Globus pallidus (tissue), 1 donor: ENCODE results near the gene IDH3A.
A peak's percentile ranks its signal among the peaks of the same experiment; 100 is the strongest.

ENCODE experiments used
- DNase-seq: peaks from one replicate; pipeline ENCODE4 v3.0.0-alpha.2; 2015; ENCODE audit warnings: low spot score

IDH3A gene

DNA sequence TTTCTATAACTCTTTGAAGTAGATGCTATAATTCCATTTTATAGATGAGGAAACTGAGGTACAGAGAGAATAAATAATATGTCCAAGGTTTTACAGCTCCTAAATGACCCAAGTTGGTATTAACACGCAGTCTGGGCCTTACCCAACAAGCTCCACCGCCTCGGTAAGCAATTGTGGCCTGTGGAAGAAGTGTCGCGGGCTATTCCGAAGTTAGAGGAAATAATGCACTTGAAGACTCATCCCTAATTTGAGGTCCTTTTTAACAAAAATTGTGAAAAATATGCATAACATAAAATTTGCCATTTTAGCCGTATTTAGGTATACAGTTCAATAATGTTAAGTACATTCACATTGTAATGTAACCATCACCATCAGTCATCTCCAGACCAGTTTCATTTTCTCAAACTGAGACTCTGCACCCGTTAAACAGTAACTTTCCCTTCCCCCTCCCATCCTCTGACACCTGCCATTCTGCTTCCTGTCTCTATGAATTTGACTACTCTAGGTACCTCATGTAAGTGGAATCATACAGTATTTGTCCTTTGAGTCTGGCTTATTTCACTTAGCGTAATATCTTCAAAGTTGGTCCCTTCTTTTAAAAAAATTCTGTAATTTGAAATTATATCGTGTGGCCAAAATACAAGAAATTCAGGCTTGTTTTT is 18.2 kb downstream of the IDH3A start:
- DNase-seq = no peak

DNA sequence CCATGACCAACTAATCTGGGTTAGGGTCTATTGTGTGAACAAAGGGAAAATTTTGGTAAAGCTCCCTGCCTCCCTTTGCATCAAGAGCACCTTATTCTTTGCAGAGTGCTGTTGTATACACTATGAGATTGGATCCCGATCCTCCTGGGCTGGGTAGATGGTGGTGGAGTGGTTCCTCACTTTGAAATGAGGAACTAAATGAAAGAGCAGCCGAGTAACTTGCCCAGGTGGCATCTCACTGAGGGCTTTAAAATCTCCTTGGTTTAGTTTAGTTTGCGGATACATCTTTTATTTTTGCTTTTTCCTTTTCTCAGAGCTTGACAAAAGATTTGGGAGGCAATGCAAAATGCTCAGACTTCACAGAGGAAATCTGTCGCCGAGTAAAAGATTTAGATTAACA is 19.4 kb downstream of the IDH3A start:
- no peak for DNase-seq

DNA sequence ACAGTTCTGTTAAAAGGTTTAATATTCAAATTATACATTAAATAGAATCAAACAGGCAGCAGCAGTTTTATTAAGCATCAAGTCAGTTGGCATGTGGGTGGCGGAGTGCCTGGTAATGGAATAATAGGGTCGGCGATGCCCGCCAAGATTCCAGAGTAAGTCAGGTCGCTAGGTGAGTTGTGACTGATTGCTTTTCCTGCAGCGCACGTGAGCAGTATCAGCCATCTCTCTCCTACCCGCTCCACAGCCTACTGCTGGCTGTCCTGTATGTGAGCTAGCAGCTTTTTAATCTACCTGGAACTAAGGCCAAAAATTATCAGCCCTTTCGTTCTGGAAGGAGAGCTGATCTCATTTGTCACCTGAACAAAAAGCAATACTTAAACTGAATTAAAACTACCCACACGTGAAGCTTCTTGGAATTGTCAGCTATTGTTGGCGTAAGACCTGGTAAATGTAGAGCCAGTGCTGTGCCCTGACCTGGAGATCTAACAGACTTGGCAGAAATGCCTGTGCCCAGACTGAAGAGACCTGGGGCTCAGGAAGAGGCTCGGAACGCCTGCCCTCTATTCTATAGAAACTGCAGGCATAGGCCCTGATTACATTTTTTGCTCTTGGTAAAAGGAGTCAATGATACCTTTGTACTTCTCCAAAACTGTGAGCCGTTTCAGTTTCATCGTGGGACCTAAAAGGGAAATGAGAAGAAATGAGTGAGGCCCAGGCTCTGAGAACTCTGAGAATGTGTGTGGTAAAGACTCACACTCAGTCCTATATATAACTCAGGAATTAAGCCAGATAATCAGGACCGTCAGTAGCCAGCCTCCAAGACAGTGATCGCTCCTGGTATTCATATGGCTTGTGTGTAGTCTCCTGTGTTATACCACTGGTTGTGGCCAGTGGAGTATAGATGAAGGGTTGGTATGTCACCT is 21.9 kb downstream of the IDH3A start:
- no peak for DNase-seq

GRCh38 chr15:78171864-78172472 is 22.8 kb downstream of the IDH3A start:
- DNase-seq = no peak

DNA sequence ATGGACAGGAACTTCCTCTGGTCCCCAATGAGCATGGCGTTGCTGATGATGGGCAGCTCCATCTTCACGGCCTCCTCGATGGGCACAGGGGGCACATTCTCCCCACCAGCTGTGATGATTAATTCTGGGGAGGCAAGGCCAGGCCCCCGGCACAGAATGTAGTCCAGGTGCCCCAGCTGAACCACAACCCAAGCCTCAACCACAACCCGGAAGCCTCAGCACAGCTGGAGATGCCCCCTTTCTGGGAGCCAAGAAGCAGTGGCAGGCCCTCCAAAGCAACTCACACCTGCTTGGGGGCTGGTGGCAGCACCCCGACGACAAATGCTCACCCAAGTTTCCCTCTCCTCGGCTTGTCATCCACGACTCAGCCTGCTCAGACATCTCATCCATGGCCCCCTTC is 25.2 kb downstream of the IDH3A start:
- no peak for DNase-seq

- DNase-seq = no peak
Measured at GRCh38 chr15:78175330-78175729, 26.2 kb downstream of the IDH3A start.

DNA sequence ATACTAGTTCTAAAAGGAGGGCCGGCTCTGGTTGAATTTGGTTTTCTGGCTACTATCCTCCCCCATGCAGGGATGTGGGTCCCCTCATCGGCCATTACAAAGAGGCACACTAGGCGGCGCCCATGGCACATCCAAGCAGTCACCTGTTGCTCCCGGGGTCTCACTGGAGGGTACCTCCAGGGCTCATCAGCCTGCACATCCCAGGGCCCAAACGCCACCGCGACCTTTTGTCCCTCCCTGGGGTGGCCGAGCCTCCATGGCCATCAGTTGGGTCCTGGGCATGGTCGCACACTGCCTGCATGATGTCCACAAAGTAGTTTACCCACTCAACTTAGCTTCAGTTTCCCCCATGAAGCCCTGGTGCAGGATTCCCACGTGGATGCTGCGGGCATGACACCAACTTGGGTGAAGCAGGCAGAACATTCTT is 28.3 kb downstream of the IDH3A start:
- DNase-seq = peak; percentile 55

- DNase-seq = no peak
Measured at GRCh38 chr15:78178064-78178463, 28.9 kb downstream of the IDH3A start.

DNA sequence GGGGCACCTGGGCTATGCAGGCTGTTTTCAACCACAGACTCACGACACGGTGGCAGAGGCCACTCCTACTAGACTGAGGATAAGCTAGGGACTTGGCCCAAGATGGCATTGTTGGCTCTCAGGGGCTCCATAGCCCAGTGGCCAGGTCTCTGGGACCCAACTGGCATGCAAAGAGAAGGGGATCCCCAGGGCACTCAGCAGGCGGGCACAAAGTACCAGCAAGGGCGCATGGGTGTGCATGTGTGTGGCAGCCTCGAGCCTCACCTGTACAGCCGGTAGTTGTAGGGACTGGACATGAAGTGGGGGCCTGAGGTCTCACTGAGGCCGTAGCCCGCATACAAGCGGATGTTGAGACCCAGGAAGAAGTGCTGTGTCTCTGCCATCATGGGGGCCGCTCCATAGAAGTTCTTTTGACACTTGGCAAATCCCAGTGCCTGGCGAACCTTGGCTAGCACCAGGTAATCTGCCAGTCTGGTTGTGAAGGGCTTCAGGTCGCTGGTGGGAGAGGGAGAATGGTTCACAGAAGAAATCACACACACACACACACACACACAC is 30.2 kb downstream of the IDH3A start:
- no peak for DNase-seq

DNA sequence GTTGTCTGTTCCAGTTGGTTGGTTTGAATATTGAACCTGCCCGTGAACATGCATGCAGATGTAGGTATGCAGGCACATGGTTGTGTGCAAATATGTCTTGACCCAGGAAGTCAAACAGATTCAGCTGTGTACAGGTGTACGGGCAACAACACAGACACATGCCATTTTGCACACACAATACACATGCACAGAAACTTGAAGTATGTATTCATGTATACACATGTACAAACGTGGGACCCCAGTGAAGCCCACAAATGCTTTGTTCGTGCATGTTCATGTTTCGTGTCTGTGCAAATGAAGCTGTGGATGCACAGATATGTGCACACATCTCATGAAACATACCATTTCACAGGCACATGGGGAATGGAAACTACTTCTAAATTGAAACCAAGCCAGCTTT is 30.7 kb downstream of the IDH3A start:
- DNase-seq = no peak

DNA sequence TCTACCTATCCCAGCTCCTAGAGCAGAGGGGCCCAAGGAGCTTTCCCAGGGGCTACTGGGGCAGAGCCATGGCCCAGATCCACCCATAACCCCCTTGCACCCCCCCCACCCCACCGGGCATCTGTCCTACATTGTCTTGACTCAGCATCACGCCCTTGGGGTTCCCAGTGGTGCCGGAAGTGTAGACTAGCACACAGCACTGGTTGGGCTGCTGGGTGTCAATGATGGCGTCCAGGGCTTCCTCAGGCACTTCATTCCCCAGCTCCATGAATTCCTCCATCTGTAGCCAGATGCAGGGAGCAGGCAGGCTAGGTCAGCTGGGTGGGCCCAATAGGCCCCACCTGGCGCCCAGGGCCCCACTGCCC is 33.2 kb downstream of the IDH3A start:
- DNase-seq = no peak

- DNase-seq = no peak
Measured at GRCh38 chr15:78182821-78183220, 33.7 kb downstream of the IDH3A start.

DNA sequence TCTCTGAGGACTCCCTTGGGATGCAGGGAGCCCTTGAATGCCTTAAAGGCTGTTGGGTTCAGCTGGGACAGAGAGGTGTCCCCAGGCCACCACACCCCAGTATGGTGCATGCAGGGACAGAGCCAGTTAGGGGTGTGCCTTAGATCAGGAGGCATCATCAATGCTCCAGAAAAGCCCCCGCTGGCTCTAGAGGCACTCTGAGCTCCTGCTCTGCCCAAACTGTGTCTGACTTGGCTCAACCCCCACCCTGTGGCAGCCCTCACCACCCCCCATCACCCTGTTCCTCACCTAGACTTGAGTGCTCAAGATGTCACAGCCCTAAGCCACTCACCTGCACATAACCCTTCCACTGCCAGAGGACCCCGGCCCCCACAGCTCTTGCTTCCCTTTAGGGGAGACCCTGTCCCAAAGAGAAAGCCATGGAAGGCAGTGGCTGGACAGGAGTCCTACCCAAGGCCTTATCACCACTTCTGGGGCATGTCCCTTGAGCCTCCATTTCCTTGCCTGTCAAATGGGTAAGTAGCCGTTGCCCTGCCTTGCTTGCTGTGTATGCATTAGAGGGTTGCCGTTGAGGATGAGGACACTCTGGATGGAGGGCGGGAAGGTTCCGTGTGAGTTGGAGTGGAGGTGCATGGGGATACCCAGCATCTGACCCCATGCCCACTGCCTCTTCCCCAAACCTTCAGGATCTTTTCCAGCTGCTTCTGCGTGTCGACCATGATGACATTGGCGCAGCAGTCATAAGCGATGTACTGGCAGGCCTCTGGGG is 43.8 kb downstream of the IDH3A start:
- no peak for DNase-seq

DNA sequence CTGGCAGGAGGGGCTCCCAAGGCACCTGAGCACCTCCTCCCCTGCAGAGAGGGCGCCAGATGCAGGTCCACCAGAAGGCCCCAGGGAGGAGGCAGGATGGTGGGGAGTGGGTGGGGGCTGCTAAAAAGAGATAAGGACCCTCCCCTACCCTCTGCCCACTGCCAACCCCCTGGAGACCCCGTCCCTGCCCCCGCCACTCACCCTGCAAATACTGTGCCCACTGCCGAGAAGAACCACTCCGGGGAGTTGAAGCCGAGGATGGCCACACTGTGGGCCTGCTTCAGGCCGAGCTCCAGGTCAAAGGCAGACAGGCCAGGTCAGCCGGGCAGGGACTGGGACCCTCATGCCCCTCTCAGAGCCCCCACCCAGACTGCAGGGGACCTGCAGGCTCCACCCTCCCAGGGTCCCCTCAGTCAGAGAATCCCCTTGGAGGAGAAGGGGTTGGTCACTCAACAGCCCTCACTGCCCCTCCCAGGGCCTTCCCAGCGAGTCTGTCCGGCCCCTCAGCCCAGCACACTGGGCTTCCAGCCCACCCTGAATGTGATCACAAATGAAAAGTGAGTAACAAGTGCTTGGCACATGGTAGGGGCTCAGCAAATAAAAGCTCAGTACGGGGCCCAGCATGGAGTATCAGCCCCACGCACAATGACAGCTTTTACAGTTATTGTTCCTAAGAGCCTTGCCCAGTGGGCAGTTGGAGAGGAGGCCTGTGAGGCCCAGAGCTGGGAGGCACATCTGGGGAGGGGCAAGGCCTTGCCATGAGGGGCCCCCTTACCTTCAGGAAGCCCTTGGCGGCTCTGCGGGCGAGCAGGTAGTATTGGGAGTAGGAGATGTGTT is 44.8 kb downstream of the IDH3A start:
- no peak for DNase-seq

DNA sequence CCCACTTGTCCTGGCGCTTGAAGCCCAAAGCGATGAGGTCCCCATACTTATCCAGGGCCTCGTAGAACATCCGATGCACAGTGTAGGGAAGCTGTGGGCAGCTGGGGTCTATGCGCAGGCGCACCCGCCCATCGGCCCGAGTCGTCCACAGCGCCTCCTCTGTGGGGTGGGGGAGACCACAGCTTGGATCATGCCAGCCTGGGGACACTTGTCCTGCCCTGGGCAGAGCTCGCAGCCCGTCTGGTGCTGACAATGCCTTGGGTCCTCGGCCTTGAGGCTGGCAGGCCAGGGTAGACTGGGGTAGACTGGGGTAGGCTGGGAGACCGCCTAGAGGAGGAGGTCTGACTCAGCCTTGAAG is 45.4 kb downstream of the IDH3A start:
- no peak for DNase-seq

GRCh38 chr15:78195735-78196201 is 46.6 kb downstream of the IDH3A start:
- no peak for DNase-seq

GRCh38 chr15:78197632-78198031 is 48.5 kb downstream of the IDH3A start:
- no peak for DNase-seq

GRCh38 chr15:78200276-78200930 is 51.2 kb downstream of the IDH3A start:
- DNase-seq = no peak

DNA sequence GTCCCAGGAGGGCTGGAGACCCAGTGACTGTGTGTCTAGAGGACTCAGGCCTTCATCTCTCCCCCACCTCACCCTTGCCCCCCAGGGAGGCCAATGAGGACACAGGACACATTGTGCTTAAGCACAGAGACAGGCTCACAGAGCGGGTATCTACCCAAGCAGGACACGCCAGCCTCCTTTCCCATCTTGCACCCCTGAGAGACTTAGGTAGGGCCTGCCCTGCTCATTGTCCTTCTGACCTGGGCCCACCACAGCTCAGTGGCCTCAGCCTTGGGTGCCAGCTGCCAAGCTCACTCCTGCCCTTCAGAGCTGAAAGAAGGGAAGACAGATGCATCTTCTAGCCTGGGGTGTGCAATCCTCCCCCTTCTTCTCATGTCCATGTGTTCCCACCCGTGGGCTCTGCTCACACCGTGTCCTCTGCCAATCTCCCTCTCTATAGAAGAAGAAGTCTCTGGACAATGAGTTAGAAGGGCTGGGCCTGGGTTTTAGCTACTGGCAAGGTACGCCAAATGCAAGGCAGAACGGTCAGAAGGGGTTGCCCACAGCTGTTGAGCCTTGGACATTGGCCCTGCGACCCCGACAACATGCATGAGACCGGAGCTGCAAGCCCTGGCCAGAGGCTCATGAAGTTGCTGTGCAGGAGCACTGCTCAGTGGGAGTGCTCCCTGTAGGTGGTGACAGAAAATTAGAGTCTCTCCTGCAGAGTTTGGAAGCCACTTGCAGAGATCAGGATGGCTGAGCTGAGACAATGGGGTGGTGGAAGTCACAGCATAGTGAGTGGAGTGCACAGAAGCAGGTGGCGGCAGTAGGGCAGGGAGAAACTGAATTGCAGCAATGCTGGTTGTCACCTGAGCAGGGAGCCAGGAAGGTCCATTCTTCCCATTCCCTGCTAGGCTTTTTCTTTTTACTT is 52.4 kb downstream of the IDH3A start:
- no peak for DNase-seq
